ENCODE results near the gene AMFR.
A peak's percentile ranks its signal among the peaks of the same experiment; 100 is the strongest.

The AMFR gene

DNA sequence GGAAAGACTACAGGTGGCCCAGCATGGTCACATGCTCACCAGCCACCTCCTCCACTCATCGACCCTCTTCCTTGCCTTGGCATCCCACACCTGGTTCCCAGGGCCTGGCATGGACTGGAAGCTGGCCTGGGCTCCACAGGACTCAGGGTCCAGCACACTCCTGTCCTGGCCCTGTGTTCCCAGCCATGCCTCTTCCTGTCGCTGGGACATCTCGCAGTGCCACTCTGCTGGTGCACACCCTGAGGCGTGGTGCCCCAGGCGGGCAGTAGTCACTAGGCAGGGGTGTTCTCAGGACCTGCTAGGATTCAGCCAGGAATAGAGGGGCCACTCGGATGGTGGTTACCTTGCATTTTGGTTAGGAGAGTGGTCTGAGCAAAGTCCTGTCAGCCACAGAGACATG, 99.4 kb downstream of the AMFR start:
- Histone ChIP-seq H3K23ac (ENCODE audit: low read length) (no peak overlapping the region), H2BK120ac (ENCODE audit: insufficient read depth, low read length, poor library complexity) (no peak overlapping the region), H3K27ac (ENCODE audit: low read depth, low read length) (no peak overlapping the region), H2BK5ac (ENCODE audit: low read depth, low read length, poor library complexity) (no peak overlapping the region), H4K12ac (ENCODE audit: low read depth, low read length) (no peak overlapping the region), H4K91ac (ENCODE audit: low read depth, low read length) (no peak overlapping the region), H3K4ac (ENCODE audit: low read depth, low read length) (no peak overlapping the region), H3K79me2 (ENCODE audit: control insufficient read depth, insufficient read depth, low read length, poor library complexity) (no peaks in the 10 kb centered on the region), H4K8ac (ENCODE audit: low read depth, low read length) (no peak overlapping the region), H3K79me1 (ENCODE audit: low read length) (no peaks in the 10 kb centered on the region), H3K36me3 (ENCODE audit: control insufficient read depth in 1 of 2, insufficient read depth in 2 of 2, low read length in 2 of 2) (no peaks in the 10 kb centered on the region), H3K14ac (ENCODE audit: low read length) (no peak overlapping the region), H3K27me3 (ENCODE audit: insufficient read depth, low read length) (no peaks in the 10 kb centered on the region), H2AFZ (ENCODE audit: insufficient read depth, low read length, poor library complexity) (no peak overlapping the region), H3K9me3 (ENCODE audit: insufficient read depth, low read depth, low read length) (no peaks in the 10 kb centered on the region), H3K4me3 (ENCODE audit: low read depth, low read length) (no peak overlapping the region), H2AK5ac (ENCODE audit: low read length) (no peak overlapping the region), H3K4me1 (ENCODE audit: control insufficient read depth in 1 of 2, insufficient read depth in 2 of 2, low read length in 2 of 2) (peaks cover 6 to 11% of the 10 kb centered on the region in 2 experiments), H2BK12ac (ENCODE audit: low read length) (no peak overlapping the region), H3K4me2 (ENCODE audit: low read length) (no peak overlapping the region), H3K9ac (ENCODE audit: low read length) (no peak overlapping the region), H3K18ac (ENCODE audit: low read length) (no peak overlapping the region)
- DNase-seq, result no peak
- WGBS (ENCODE audit: extremely low coverage, insufficient coverage, insufficient read length), result no CpG with 5 or more reads among the region's 6 CpGs

GRCh38 chr16:56324406-56324805, 100.9 kb downstream of the AMFR start:
- no peak overlapping the region for H3K27ac ChIP-seq (ENCODE audit: low read depth, low read length)
- no peaks in the 10 kb centered on the region for H3K9me3 ChIP-seq (ENCODE audit: insufficient read depth, low read depth, low read length)
- DNase-seq, result peak; percentile 86 to 92
- H4K12ac ChIP-seq (ENCODE audit: low read depth, low read length), result no peak overlapping the region
- H2BK120ac ChIP-seq (ENCODE audit: insufficient read depth, low read length, poor library complexity), result no peak overlapping the region
- H4K8ac ChIP-seq (ENCODE audit: low read depth, low read length), result no peak overlapping the region
- H3K79me2 ChIP-seq (ENCODE audit: control insufficient read depth, insufficient read depth, low read length, poor library complexity), result no peaks in the 10 kb centered on the region
- no peak overlapping the region for H3K18ac ChIP-seq (ENCODE audit: low read length)
- H2BK5ac ChIP-seq (ENCODE audit: low read depth, low read length, poor library complexity), result no peak overlapping the region
- WGBS (ENCODE audit: extremely low coverage, insufficient coverage, insufficient read length), result no CpG with 5 or more reads among the region's 9 CpGs
- no peak overlapping the region for H2AFZ ChIP-seq (ENCODE audit: insufficient read depth, low read length, poor library complexity)
- no peak overlapping the region for H3K4me2 ChIP-seq (ENCODE audit: low read length)
- H3K4me3 ChIP-seq (ENCODE audit: low read depth, low read length), result no peak overlapping the region
- peaks cover 6 to 10% of the 10 kb centered on the region in 2 experiments for H3K4me1 ChIP-seq (ENCODE audit: control insufficient read depth in 1 of 2, insufficient read depth in 2 of 2, low read length in 2 of 2)
- no peaks in the 10 kb centered on the region for H3K79me1 ChIP-seq (ENCODE audit: low read length)
- no peak overlapping the region for H2BK12ac ChIP-seq (ENCODE audit: low read length)
- H3K4ac ChIP-seq (ENCODE audit: low read depth, low read length), result no peak overlapping the region
- H3K9ac ChIP-seq (ENCODE audit: low read length), result no peak overlapping the region
- H4K91ac ChIP-seq (ENCODE audit: low read depth, low read length), result no peak overlapping the region
- no peaks in the 10 kb centered on the region for H3K27me3 ChIP-seq (ENCODE audit: insufficient read depth, low read length)
- H3K36me3 ChIP-seq (ENCODE audit: control insufficient read depth in 1 of 2, insufficient read depth in 2 of 2, low read length in 2 of 2), result no peaks in the 10 kb centered on the region
- H3K14ac ChIP-seq (ENCODE audit: low read length), result no peak overlapping the region
- no peak overlapping the region for H2AK5ac ChIP-seq (ENCODE audit: low read length)
- H3K23ac ChIP-seq (ENCODE audit: low read length), result no peak overlapping the region

- H3K4me2 ChIP-seq (ENCODE audit: low read length), result no peak overlapping the region
- H2BK12ac ChIP-seq (ENCODE audit: low read length), result no peak overlapping the region
- no peak overlapping the region for H4K91ac ChIP-seq (ENCODE audit: low read depth, low read length)
- WGBS (ENCODE audit: extremely low coverage, insufficient coverage, insufficient read length), result no CpG with 5 or more reads among the region's 9 CpGs
- H3K9ac ChIP-seq (ENCODE audit: low read length), result no peak overlapping the region
- no peaks in the 10 kb centered on the region for H3K27me3 ChIP-seq (ENCODE audit: insufficient read depth, low read length)
- no peaks in the 10 kb centered on the region for H3K36me3 ChIP-seq (ENCODE audit: control insufficient read depth in 1 of 2, insufficient read depth in 2 of 2, low read length in 2 of 2)
- H3K18ac ChIP-seq (ENCODE audit: low read length), result no peak overlapping the region
- no peak overlapping the region for H2BK120ac ChIP-seq (ENCODE audit: insufficient read depth, low read length, poor library complexity)
- no peak overlapping the region for H3K14ac ChIP-seq (ENCODE audit: low read length)
- DNase-seq, result no peak
- H3K79me1 ChIP-seq (ENCODE audit: low read length), result no peaks in the 10 kb centered on the region
- no peak overlapping the region for H3K27ac ChIP-seq (ENCODE audit: low read depth, low read length)
- no peak overlapping the region for H2BK5ac ChIP-seq (ENCODE audit: low read depth, low read length, poor library complexity)
- H3K4me1 ChIP-seq (ENCODE audit: control insufficient read depth in 1 of 2, insufficient read depth in 2 of 2, low read length in 2 of 2), result peaks cover 6 to 12% of the 10 kb centered on the region in 2 experiments
- no peak overlapping the region for H2AFZ ChIP-seq (ENCODE audit: insufficient read depth, low read length, poor library complexity)
- no peak overlapping the region for H2AK5ac ChIP-seq (ENCODE audit: low read length)
- no peaks in the 10 kb centered on the region for H3K79me2 ChIP-seq (ENCODE audit: control insufficient read depth, insufficient read depth, low read length, poor library complexity)
- no peak overlapping the region for H4K8ac ChIP-seq (ENCODE audit: low read depth, low read length)
- no peak overlapping the region for H3K4ac ChIP-seq (ENCODE audit: low read depth, low read length)
- H3K4me3 ChIP-seq (ENCODE audit: low read depth, low read length), result no peak overlapping the region
- H3K23ac ChIP-seq (ENCODE audit: low read length), result no peak overlapping the region
- no peaks in the 10 kb centered on the region for H3K9me3 ChIP-seq (ENCODE audit: insufficient read depth, low read depth, low read length)
- H4K12ac ChIP-seq (ENCODE audit: low read depth, low read length), result no peak overlapping the region
Measured at GRCh38 chr16:56321571-56321970, 103.8 kb downstream of the AMFR start.

GRCh38 chr16:56320811-56321558, 104.4 kb downstream of the AMFR start:
- Histone ChIP-seq H3K79me2 (ENCODE audit: control insufficient read depth, insufficient read depth, low read length, poor library complexity) (no peaks in the 10 kb centered on the region), H2AFZ (ENCODE audit: insufficient read depth, low read length, poor library complexity) (no peak overlapping the region), H3K14ac (ENCODE audit: low read length) (no peak overlapping the region), H3K36me3 (ENCODE audit: control insufficient read depth in 1 of 2, insufficient read depth in 2 of 2, low read length in 2 of 2) (no peaks in the 10 kb centered on the region), H3K4me3 (ENCODE audit: low read depth, low read length) (no peak overlapping the region), H4K91ac (ENCODE audit: low read depth, low read length) (no peak overlapping the region), H3K27me3 (ENCODE audit: insufficient read depth, low read length) (no peaks in the 10 kb centered on the region), H2BK5ac (ENCODE audit: low read depth, low read length, poor library complexity) (no peak overlapping the region), H3K4me1 (ENCODE audit: control insufficient read depth in 1 of 2, insufficient read depth in 2 of 2, low read length in 2 of 2) (peaks cover 6 to 12% of the 10 kb centered on the region in 2 experiments), H4K12ac (ENCODE audit: low read depth, low read length) (no peak overlapping the region), H3K79me1 (ENCODE audit: low read length) (no peaks in the 10 kb centered on the region), H3K9me3 (ENCODE audit: insufficient read depth, low read depth, low read length) (no peaks in the 10 kb centered on the region), H2AK5ac (ENCODE audit: low read length) (no peak overlapping the region), H3K4me2 (ENCODE audit: low read length) (no peak overlapping the region), H3K23ac (ENCODE audit: low read length) (no peak overlapping the region), H4K8ac (ENCODE audit: low read depth, low read length) (no peak overlapping the region), H3K9ac (ENCODE audit: low read length) (no peak overlapping the region), H3K18ac (ENCODE audit: low read length) (no peak overlapping the region), H2BK12ac (ENCODE audit: low read length) (no peak overlapping the region), H2BK120ac (ENCODE audit: insufficient read depth, low read length, poor library complexity) (no peak overlapping the region), H3K4ac (ENCODE audit: low read depth, low read length) (no peak overlapping the region), H3K27ac (ENCODE audit: low read depth, low read length) (no peak overlapping the region)
- no peak for DNase-seq
- WGBS (ENCODE audit: extremely low coverage, insufficient coverage, insufficient read length), result no CpG with 5 or more reads among the region's 7 CpGs
